HUES64 (cell line): ENCODE data around the gene SNRK.

ENCODE experiments used
- H3K27ac ChIP-seq: 2 replicates; pipeline ENCODE4 v1.7.0; 2013; ENCODE audit warnings: low read depth, low read length, inconsistent platforms
- H3K27me3 ChIP-seq: 2 replicates; pipeline ENCODE4 v1.6.1; 2013; ENCODE audit warnings: mild to moderate bottlenecking, low read length; ENCODE audit not compliant: insufficient read depth
- H3K36me3 ChIP-seq: 2 replicates; pipeline ENCODE4 v1.6.1; 2013; ENCODE audit warnings: mild to moderate bottlenecking, low read length; ENCODE audit not compliant: insufficient read depth
- H3K4me1 ChIP-seq: 2 replicates; pipeline ENCODE4 v1.6.1; 2013; ENCODE audit warnings: mild to moderate bottlenecking, low read length, moderate library complexity; ENCODE audit not compliant: insufficient read depth
- H3K4me3 ChIP-seq: 2 replicates; pipeline ENCODE4 v1.5.1; 2013; ENCODE audit warnings: mild to moderate bottlenecking, low read length, moderate library complexity
- H3K9ac ChIP-seq: 2 replicates; pipeline ENCODE4 v1.6.1; 2013; ENCODE audit warnings: mild to moderate bottlenecking, low read depth, low read length
- H3K9me3 ChIP-seq: 2 replicates; pipeline ENCODE4 v1.6.1; 2013; ENCODE audit warnings: low read depth, low read length; ENCODE audit not compliant: insufficient read depth
- WGBS: fragments of 150-250, 120-280 bp; methylation state at CpG from one replicate; pipeline ENCODE4 v1.1.7; 2013; ENCODE audit warnings: missing lambda C conversion rate; 5-methylcytosine and 5-hydroxymethylcytosine counted together

Gene SNRK

DNA sequence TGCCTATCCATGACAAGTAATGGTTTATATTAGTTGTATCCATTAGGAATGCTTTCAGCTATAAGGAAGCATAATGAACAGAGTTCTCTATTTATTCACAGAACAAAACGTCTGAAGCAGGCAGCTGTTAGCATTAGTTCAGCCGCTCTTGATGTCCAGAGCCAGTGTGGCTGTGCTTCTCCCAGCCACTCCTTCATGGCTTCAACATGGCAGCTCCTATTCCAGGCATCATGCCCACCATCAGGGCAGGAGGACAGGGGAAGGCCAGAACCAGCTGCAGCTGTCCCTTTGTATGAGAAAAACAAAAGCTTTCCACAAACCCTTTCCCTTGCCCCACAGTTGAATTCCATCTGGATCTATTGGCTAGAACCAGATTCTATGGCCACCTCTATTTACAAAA is 12.9 kb upstream of the SNRK start:
- no peaks in the 10 kb centered on the region for H3K4me1 ChIP-seq
- H3K36me3 ChIP-seq, result no peaks in the 10 kb centered on the region
- 79% methylated on average over 2 of the region's 2 CpGs for WGBS
- H3K27me3 ChIP-seq, result no peaks in the 10 kb centered on the region
- H3K4me3 ChIP-seq, result no peak overlapping the region
- no peak overlapping the region for H3K9ac ChIP-seq
- H3K27ac ChIP-seq, result no peak overlapping the region
- no peaks in the 10 kb centered on the region for H3K9me3 ChIP-seq

DNA sequence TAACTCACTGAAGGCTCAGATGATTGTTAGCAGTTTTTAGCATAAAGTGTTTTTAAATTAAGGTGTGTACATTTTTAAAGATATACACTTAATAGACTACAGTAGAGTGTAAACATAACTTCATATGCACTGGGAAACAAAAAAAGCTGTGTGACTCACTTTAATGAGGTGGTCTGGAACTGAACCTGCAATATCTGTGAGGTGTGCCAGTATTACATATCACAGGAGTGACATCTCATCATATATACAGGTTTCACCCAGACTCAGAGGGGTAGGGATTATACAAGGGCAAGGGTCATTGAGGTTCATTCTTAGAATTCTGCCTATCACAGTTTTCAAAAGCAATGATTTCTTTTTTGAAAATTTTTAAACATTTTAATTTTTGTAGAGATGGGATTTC is 7.3 kb upstream of the SNRK start:
- no peak overlapping the region for H3K9ac ChIP-seq
- H3K27me3 ChIP-seq, result no peaks in the 10 kb centered on the region
- no peaks in the 10 kb centered on the region for H3K4me1 ChIP-seq
- H3K36me3 ChIP-seq, result no peaks in the 10 kb centered on the region
- H3K4me3 ChIP-seq, result no peak overlapping the region
- no peak overlapping the region for H3K27ac ChIP-seq
- H3K9me3 ChIP-seq, result no peaks in the 10 kb centered on the region

GRCh38 chr3:43279532-43279931 is 6.8 kb upstream of the SNRK start:
- no peak overlapping the region for H3K4me3 ChIP-seq
- WGBS, result 95% methylated on average over 5 of the region's 5 CpGs

DNA sequence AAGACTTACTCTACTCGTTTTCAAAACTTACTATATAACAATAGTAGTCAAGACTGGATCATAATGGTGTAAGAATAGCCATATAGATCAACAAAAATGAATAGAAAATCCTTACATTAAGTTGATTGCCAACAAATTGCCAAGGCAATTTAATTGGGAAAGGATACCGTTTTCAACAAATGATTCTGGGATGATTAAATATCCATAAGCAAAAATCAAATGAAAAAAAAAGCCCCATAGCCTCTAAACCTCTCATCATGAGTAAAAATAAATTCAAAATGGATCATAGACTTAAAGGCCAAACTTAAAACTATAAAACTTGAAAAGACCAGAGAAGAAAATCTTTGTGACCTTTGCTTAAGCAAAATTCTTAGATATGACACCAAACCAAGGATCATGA is 5.3 kb upstream of the SNRK start:
- peaks cover 7% of the 10 kb centered on the region; the same call in 1 of the 2 replicates for H3K27me3 ChIP-seq
- H3K27ac ChIP-seq, result no peak overlapping the region
- H3K9me3 ChIP-seq, result no peaks in the 10 kb centered on the region
- peaks cover 9% of the 10 kb centered on the region; the same call in 1 of the 2 replicates for H3K4me1 ChIP-seq
- H3K9ac ChIP-seq, result no peak overlapping the region
- no peak overlapping the region for H3K4me3 ChIP-seq
- 100% methylated on average over 1 of the region's 2 CpGs for WGBS
- H3K36me3 ChIP-seq, result no peaks in the 10 kb centered on the region

More at GRCh38 chr3:43279532-43279931, 6.8 kb upstream of the SNRK start:
- H3K36me3 ChIP-seq, result no peaks in the 10 kb centered on the region
- H3K27ac ChIP-seq, result no peak overlapping the region
- no peaks in the 10 kb centered on the region for H3K4me1 ChIP-seq
- no peak overlapping the region for H3K9ac ChIP-seq
- no peaks in the 10 kb centered on the region for H3K9me3 ChIP-seq
- no peaks in the 10 kb centered on the region for H3K27me3 ChIP-seq

GRCh38 chr3:43284171-43284570 is 2.2 kb upstream of the SNRK start:
- Histone ChIP-seq H3K9me3 (no peaks in the 10 kb centered on the region), H3K4me1 (peaks cover 20% of the 10 kb centered on the region), H3K4me3 (no peak overlapping the region), H3K36me3 (no peaks in the 10 kb centered on the region), H3K27me3 (peaks cover 7% of the 10 kb centered on the region; the same call in 1 of the 2 replicates), H3K9ac (no peak overlapping the region), H3K27ac (no peak overlapping the region)
- WGBS, result 100% methylated on average over 1 of the region's 1 CpG

GRCh38 chr3:43285644-43286043 is 696 bp upstream of the SNRK start:
- Histone ChIP-seq H3K4me3 (peak overlapping the region; percentile 72), H3K27ac (no peak overlapping the region), H3K36me3 (peaks cover 9% of the 10 kb centered on the region; the same call in 1 of the 2 replicates), H3K9ac (peak overlapping the region; percentile 85; the same call in 1 of the 2 replicates), H3K27me3 (peaks cover 7% of the 10 kb centered on the region; the same call in 1 of the 2 replicates), H3K4me1 (peaks cover 22% of the 10 kb centered on the region), H3K9me3 (no peaks in the 10 kb centered on the region)
- WGBS, result 25% methylated on average over 11 of the region's 11 CpGs

DNA sequence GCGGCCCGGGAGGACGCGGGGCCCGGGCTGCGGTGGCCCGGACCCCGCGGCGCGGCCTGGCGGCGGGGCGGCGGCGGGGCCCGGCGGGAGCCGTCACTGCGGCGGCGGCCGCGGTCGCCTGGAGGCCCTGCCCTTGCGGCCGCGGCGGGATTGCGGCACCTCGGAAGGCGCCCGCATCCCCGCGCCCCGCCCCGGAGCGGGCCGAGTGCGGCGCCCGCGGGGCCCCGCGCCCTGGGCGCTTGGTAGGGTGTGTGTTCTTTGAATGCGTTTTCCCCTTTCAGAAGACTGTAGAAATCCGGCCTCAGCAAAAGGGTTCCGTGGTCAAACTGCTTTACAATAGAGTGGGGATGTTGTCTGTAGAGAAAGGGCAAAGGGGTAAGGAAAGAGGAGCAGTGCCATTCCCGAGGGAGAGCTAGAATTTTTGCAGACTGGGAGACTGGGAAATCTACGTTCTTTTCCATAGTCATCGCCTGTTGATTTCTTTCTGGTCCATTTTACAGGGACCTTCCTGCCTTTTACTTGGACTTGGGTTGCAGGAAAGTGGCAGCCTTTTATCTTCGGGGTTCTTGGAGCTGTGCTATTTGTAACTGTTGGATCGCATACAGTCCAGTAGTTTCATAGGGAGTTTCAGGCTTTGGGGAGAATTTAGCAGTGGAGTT is 630 bp downstream of the SNRK start:
- H3K4me1 ChIP-seq, result peaks cover 27% of the 10 kb centered on the region
- WGBS, result under 1% methylated on average over 54 of the region's 54 CpGs
- peak overlapping the region; percentile 85 for H3K9ac ChIP-seq
- peaks cover 7% of the 10 kb centered on the region; the same call in 1 of the 2 replicates for H3K27me3 ChIP-seq
- no peak overlapping the region for H3K27ac ChIP-seq
- peaks cover 9% of the 10 kb centered on the region; the same call in 1 of the 2 replicates for H3K36me3 ChIP-seq
- peak overlapping the region; percentile 72 for H3K4me3 ChIP-seq
- no peaks in the 10 kb centered on the region for H3K9me3 ChIP-seq

DNA sequence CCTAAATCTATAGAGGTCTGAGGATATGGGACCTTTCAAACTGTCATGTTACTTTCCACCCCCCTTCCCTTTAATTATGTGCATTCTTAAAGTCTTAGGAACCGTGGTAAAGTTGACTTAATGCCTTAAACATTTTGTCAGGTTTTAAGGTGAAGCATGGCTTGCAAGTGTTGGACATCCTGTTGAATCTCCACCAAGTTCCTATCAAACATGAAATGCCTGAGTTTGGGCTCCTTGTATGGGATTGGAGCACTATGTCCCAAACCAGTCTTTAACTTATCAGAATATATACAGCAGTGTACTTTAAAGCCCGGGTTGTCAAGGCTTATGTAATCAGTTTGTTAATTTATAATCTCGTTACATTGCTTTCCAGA is 1.1 kb downstream of the SNRK start:
- peak overlapping the region; percentile 72 for H3K4me3 ChIP-seq
- H3K36me3 ChIP-seq, result peaks cover 9% of the 10 kb centered on the region; the same call in 1 of the 2 replicates
- WGBS, result 9% methylated on average over 1 of the region's 3 CpGs
- H3K27ac ChIP-seq, result no peak overlapping the region
- peaks cover 7% of the 10 kb centered on the region; the same call in 1 of the 2 replicates for H3K27me3 ChIP-seq
- no peak overlapping the region for H3K9ac ChIP-seq
- no peaks in the 10 kb centered on the region for H3K9me3 ChIP-seq
- H3K4me1 ChIP-seq, result peaks cover 27% of the 10 kb centered on the region

GRCh38 chr3:43288366-43288765 is 2.0 kb downstream of the SNRK start:
- H3K4me3 ChIP-seq, result no peak overlapping the region
- H3K36me3 ChIP-seq, result peaks cover 9% of the 10 kb centered on the region; the same call in 1 of the 2 replicates
- H3K9me3 ChIP-seq, result no peaks in the 10 kb centered on the region
- H3K27me3 ChIP-seq, result peaks cover 7% of the 10 kb centered on the region; the same call in 1 of the 2 replicates
- WGBS, result 88% methylated on average over 1 of the region's 2 CpGs
- peaks cover 27% of the 10 kb centered on the region for H3K4me1 ChIP-seq
- no peak overlapping the region for H3K27ac ChIP-seq
- H3K9ac ChIP-seq, result no peak overlapping the region

GRCh38 chr3:43288850-43289249 is 2.5 kb downstream of the SNRK start:
- no peak overlapping the region for H3K4me3 ChIP-seq
- H3K4me1 ChIP-seq, result peaks cover 27% of the 10 kb centered on the region
- peaks cover 9% of the 10 kb centered on the region; the same call in 1 of the 2 replicates for H3K36me3 ChIP-seq
- H3K9me3 ChIP-seq, result no peaks in the 10 kb centered on the region
- WGBS, result 86% methylated on average over 2 of the region's 2 CpGs
- H3K9ac ChIP-seq, result no peak overlapping the region
- H3K27me3 ChIP-seq, result peaks cover 7% of the 10 kb centered on the region; the same call in 1 of the 2 replicates
- H3K27ac ChIP-seq, result no peak overlapping the region

- no peak overlapping the region for H3K4me3 ChIP-seq
- 78% methylated on average over 2 of the region's 2 CpGs for WGBS
- no peak overlapping the region for H3K9ac ChIP-seq
- H3K4me1 ChIP-seq, result peaks cover 27% of the 10 kb centered on the region
- H3K27me3 ChIP-seq, result peaks cover 7% of the 10 kb centered on the region; the same call in 1 of the 2 replicates
- peaks cover 9% of the 10 kb centered on the region; the same call in 1 of the 2 replicates for H3K36me3 ChIP-seq
- no peaks in the 10 kb centered on the region for H3K9me3 ChIP-seq
- no peak overlapping the region for H3K27ac ChIP-seq
These were observed 3.1 kb downstream of the SNRK start for GRCh38 chr3:43289401-43289800.
